Measurements from ENCODE around the gene TMEM200B. TPM values are rescaled to one million over a fixed set of nuclear protein-coding genes. Genes with fewer than 3 reads are reported as not detected.
A peak's percentile ranks its signal among the peaks of the same experiment; 100 is the strongest.

The TMEM200B gene
- total RNA-seq (2014; rRNA removed; shearing (Covaris generic)) (20.4 TPM in 2 replicates), polyA plus RNA-seq (2016; fragmentation: Nextera tagmentation; extraction: Ambion mirVana) (5.1 and 6.3 TPM in 2 replicates)

DNA sequence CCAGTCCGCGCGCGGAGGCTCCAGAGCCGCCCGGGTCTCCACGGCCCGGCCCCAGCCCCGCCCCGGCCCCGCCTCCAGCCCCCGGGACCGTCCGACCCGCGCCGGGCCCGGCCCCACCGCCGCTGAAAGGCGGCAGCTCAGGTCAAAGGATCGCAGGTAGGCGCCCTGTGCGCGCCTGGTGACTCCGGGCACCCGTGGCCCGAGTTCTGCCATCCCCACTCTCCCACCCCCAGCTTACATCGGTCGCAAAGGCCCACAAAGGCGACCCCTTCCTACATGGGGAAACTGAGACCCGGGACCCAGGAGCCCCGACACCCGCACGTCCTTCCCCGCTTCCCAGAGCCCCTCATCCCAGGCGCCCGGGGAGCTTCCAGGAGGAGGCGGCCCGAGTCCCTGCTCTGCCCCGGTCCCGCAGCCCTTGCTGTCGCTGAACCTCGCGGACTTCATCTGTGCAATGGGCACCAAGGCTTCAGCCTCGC, at the start of gene TMEM200B:
Gene TMEM200B, minus strand, starts transcription at position 17 of the 479 bp plus-strand sequence. CDS start 2,075 bp downstream, outside the sequence.
- H3K9ac ChIP-seq, result peak within 1 kb of the TSS; percentile 89
- peak within 1 kb of the TSS; percentile 85 for H3K27ac ChIP-seq
- no peaks in the 10 kb centered on the region for H3K4me1 ChIP-seq (ENCODE audit: insufficient read depth)
- no peak for TF ChIP-seq EZH2 (IDR thresholded peaks at IDR 0.05; ENCODE audit: insufficient read depth, poor library complexity, severe bottlenecking)
- H2AFZ ChIP-seq, result peak within 1 kb of the TSS; percentile 82
- H3K79me2 ChIP-seq (ENCODE audit: insufficient read depth), result 0 out of 2 replicates have a peak, but pooled peaks cover 7% of the 10 kb centered on the region
- H3F3A ChIP-seq (ENCODE audit: insufficient read depth), result peaks cover 5% of the 10 kb centered on the region; the same call in 1 of the 2 replicates
- H4K20me1 ChIP-seq (ENCODE audit: insufficient read depth), result no peaks in the 10 kb centered on the region
- H3K4me3 ChIP-seq, result peak within 1 kb of the TSS; percentile 74
- in situ Hi-C loops (cut with MboI), result no loop called here
- H3K9me2 ChIP-seq (ENCODE audit: insufficient read depth), result no peaks in the 10 kb centered on the region
- 0 to 2% methylated on average over 31 to 39 of the region's 46 CpGs for WGBS, 2 experiments (ENCODE audit: low coverage in 1 of 2, low lambda C conversion rate in 2 of 2, missing lambda C conversion rate in 2 of 2)
- no peaks in the 10 kb centered on the region for H3K9me3 ChIP-seq (ENCODE audit: low read depth)
- H3K36me3 ChIP-seq (ENCODE audit: low read depth), result peaks cover 3% of the 10 kb centered on the region; the same call in 1 of the 2 replicates
- H3K27me3 ChIP-seq (replicated peaks; ENCODE audit: insufficient read depth), result no peaks in the 10 kb centered on the region
- peak; percentile 48 for DNase-seq
- peak within 1 kb of the TSS; percentile 83 for H3K4me2 ChIP-seq (ENCODE audit: unreplicated experiment)

DNA sequence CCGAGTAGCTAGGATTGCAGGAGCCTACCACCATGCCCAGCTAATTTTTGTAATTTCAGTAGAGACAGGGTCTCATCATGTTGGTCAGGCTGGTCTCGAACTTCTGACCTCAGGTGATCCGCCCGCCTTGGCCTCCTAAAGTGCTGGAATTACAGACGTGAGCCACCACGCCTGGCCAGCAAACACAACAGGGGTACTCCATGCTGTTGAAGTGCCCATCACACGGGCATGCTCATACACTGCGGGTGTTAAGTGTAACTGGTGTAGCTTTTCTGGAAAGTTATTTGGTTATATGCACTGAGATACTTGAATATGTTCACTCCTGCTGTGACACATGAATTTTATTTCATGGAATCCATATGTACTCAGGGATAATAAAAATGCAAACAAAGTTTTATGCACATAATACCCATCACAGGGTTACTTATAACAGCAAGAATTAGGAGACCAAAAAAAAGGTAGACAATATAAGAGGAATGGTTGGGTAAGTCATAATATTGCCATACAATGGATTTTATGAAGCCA, 48.8 kb upstream of the TMEM200B start:
- peaks cover 48% of the 10 kb centered on the region for H3K4me1 ChIP-seq (ENCODE audit: insufficient read depth)
- H3K9ac ChIP-seq, result no peak overlapping the region
- H3K9me2 ChIP-seq (ENCODE audit: insufficient read depth), result no peaks in the 10 kb centered on the region
- no peak overlapping the region for H3K27ac ChIP-seq
- H2AFZ ChIP-seq, result no peak overlapping the region
- 88 to 90% methylated on average over 8 of the region's 8 CpGs for WGBS, 2 experiments (ENCODE audit: low coverage in 1 of 2, low lambda C conversion rate in 2 of 2, missing lambda C conversion rate in 2 of 2)
- in situ Hi-C loops (cut with MboI), result no loop called here
- no peak for DNase-seq
- H3K27me3 ChIP-seq (replicated peaks; ENCODE audit: insufficient read depth), result no peaks in the 10 kb centered on the region
- H4K20me1 ChIP-seq (ENCODE audit: insufficient read depth), result peaks cover 37% of the 10 kb centered on the region
- H3K4me3 ChIP-seq, result no peak overlapping the region
- TF ChIP-seq EZH2phosphoT487 (IDR thresholded peaks at IDR 0.05; ENCODE audit: insufficient read depth, low read depth), result no peak
- no peak for TF ChIP-seq EZH2 (IDR thresholded peaks at IDR 0.05; ENCODE audit: insufficient read depth, poor library complexity, severe bottlenecking)
- H3F3A ChIP-seq (ENCODE audit: insufficient read depth), result peaks cover 43% of the 10 kb centered on the region
- no peak overlapping the region for H3K4me2 ChIP-seq (ENCODE audit: unreplicated experiment)
- peaks cover 98% of the 10 kb centered on the region for H3K79me2 ChIP-seq (ENCODE audit: insufficient read depth)
- H3K9me3 ChIP-seq (ENCODE audit: low read depth), result no peaks in the 10 kb centered on the region
- peaks cover 7% of the 10 kb centered on the region; the same call in 1 of the 2 replicates for H3K36me3 ChIP-seq (ENCODE audit: low read depth)

DNA sequence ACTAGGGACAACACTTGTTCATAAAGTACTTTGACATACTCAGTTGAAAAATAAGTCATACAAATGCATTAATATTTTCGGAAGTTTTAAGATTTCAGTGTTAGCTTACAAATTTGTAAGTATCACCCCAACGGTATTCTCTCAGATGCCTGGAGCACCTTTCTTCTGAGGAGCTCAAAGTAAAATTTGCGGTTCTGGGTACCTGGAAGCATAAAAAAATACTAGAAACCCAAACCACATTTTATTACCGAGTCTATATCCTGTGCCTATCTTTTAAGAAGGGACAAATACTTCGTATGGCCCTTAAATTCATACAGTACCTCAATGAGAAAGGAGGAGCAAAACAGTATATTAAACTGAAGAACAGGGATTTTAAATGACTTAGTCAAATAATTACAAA, 47.8 kb upstream of the TMEM200B start:
- Histone ChIP-seq H3K4me2 (ENCODE audit: unreplicated experiment) (peak overlapping the region; percentile 2), H3K27me3 (replicated peaks; ENCODE audit: insufficient read depth) (no peaks in the 10 kb centered on the region), H3K4me3 (no peak overlapping the region), H3K9me3 (ENCODE audit: low read depth) (no peaks in the 10 kb centered on the region), H3K79me2 (ENCODE audit: insufficient read depth) (peaks cover 99% of the 10 kb centered on the region), H2AFZ (no peak overlapping the region), H3K27ac (0 out of 2 replicates have a peak overlapping the region, but pooled peaks have one; percentile 22), H3K36me3 (ENCODE audit: low read depth) (peaks cover 12% of the 10 kb centered on the region), H3K9ac (no peak overlapping the region), H3K4me1 (ENCODE audit: insufficient read depth) (peaks cover 39% of the 10 kb centered on the region), H3K9me2 (ENCODE audit: insufficient read depth) (no peaks in the 10 kb centered on the region), H3F3A (ENCODE audit: insufficient read depth) (peaks cover 33% of the 10 kb centered on the region), H4K20me1 (ENCODE audit: insufficient read depth) (peaks cover 36% of the 10 kb centered on the region)
- no peak for TF ChIP-seq EZH2 (IDR thresholded peaks at IDR 0.05; ENCODE audit: insufficient read depth, poor library complexity, severe bottlenecking)
- no peak for TF ChIP-seq EZH2phosphoT487 (IDR thresholded peaks at IDR 0.05; ENCODE audit: insufficient read depth, low read depth)
- WGBS, 2 experiments (ENCODE audit: low coverage in 1 of 2, low lambda C conversion rate in 2 of 2, missing lambda C conversion rate in 2 of 2), result 87% methylated on average over 5 of the region's 5 CpGs
- in situ Hi-C loops (cut with MboI), result no loop called here
- DNase-seq, result no peak

DNA sequence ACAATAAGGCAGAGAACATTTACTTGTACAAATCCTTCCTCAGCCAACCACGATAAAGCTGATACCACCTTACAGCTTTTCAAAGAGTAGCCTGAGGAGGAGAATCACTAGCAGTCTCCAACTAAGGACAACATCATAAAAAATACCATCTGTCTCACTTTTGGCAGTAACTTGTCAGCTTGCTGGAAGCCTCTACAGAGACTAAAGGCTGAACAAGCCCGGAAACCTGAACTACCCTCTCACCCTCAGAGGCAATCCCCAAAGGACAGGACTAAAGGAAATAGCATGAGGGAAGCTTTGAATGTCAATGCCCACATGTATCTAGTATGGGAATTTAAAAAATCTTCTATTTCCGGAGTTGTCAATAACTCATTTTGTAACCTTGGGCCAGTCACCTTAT, 47.4 kb upstream of the TMEM200B start:
- peaks cover 29% of the 10 kb centered on the region for H3F3A ChIP-seq (ENCODE audit: insufficient read depth)
- H3K9me3 ChIP-seq (ENCODE audit: low read depth), result no peaks in the 10 kb centered on the region
- H3K4me1 ChIP-seq (ENCODE audit: insufficient read depth), result peaks cover 35% of the 10 kb centered on the region
- H3K9ac ChIP-seq, result 0 out of 2 replicates have a peak overlapping the region, but pooled peaks have one; percentile 3
- peak; percentile 52 for DNase-seq
- H4K20me1 ChIP-seq (ENCODE audit: insufficient read depth), result peaks cover 35% of the 10 kb centered on the region
- peaks cover 12% of the 10 kb centered on the region for H3K36me3 ChIP-seq (ENCODE audit: low read depth)
- peak overlapping the region; percentile 2 for H3K4me2 ChIP-seq (ENCODE audit: unreplicated experiment)
- H3K27me3 ChIP-seq (replicated peaks; ENCODE audit: insufficient read depth), result no peaks in the 10 kb centered on the region
- in situ Hi-C loops (cut with MboI), result no loop called here
- H3K4me3 ChIP-seq, result no peak overlapping the region
- peak overlapping the region; percentile 22 for H3K27ac ChIP-seq
- no peaks in the 10 kb centered on the region for H3K9me2 ChIP-seq (ENCODE audit: insufficient read depth)
- H3K79me2 ChIP-seq (ENCODE audit: insufficient read depth), result peaks cover 100% of the 10 kb centered on the region
- no peak for TF ChIP-seq EZH2 (IDR thresholded peaks at IDR 0.05; ENCODE audit: insufficient read depth, poor library complexity, severe bottlenecking)
- no peak for TF ChIP-seq EZH2phosphoT487 (IDR thresholded peaks at IDR 0.05; ENCODE audit: insufficient read depth, low read depth)
- 19 to 22% methylated on average over 3 of the region's 3 CpGs for WGBS, 2 experiments (ENCODE audit: low coverage in 1 of 2, low lambda C conversion rate in 2 of 2, missing lambda C conversion rate in 2 of 2)
- H2AFZ ChIP-seq, result no peak overlapping the region
